A673 (cell line): Measurements from ENCODE around the gene GCN1. TPM values are rescaled to one million over a fixed set of nuclear protein-coding genes. Genes with fewer than 3 reads are reported as not detected.
"Not testable (repeated sequence)": the region's sequence is repeated elsewhere in the genome, so short reads cannot be mapped to it uniquely, and the experiment has no call there.

Source experiments
- BruUV-seq: library from RNA; stranded (reverse); fragments of 400-500 nt; replicated peaks from 2 replicates; lab custom pipeline; 2021; lab: Mats Ljungman, UMichigan
- CTCF ChIA-PET: fragments of 300-600 bp; sonication (Branson Sonifier 250); formaldehyde crosslinking; loops from one replicate; lab custom pipeline; 2022; ENCODE audit warnings: antibody characterized with exemption; lab: Charles Lee
- POLR2A ChIA-PET: fragments of 300-600 bp; sonication (Branson Sonifier 250); formaldehyde crosslinking; loops from one replicate; lab custom pipeline; 2022; ENCODE audit warnings: antibody characterized with exemption; ENCODE audit not compliant: low non-redundant PET; lab: Charles Lee
- DNase-seq: peaks from one replicate; pipeline ENCODE4 v3.0.0-alpha.2; 2015; ENCODE audit warnings: low spot score
- H3K27ac ChIP-seq: fragments of 200-600 bp; sonication (generic); 2 replicates; pipeline ENCODE4 v1.5.1; 2016; ENCODE audit warnings: mixed run types, low read depth, mild to moderate bottlenecking, mixed read lengths, antibody characterized with exemption, low read length; ENCODE audit not compliant: poor library complexity, severe bottlenecking
- H3K27me3 ChIP-seq: fragments of 200-600 bp; sonication (generic); replicated peaks from 2 replicates; pipeline ENCODE4 v1.6.1; 2017; ENCODE audit warnings: mixed run types, low read depth, mild to moderate bottlenecking, mixed read lengths, antibody characterized with exemption, low read length; ENCODE audit not compliant: insufficient read depth, poor library complexity
- H3K36me3 ChIP-seq: fragments of 200-600 bp; sonication (generic); 2 replicates; pipeline ENCODE4 v1.6.1; 2016; ENCODE audit warnings: mixed run types, mild to moderate bottlenecking, mixed read lengths, antibody characterized with exemption, low read length; ENCODE audit not compliant: insufficient read depth, poor library complexity, severe bottlenecking
- H3K4me1 ChIP-seq: fragments of 200-600 bp; sonication (generic); 2 replicates; pipeline ENCODE4 v1.6.1; 2017; ENCODE audit warnings: mixed run types, mild to moderate bottlenecking, mixed read lengths, antibody characterized with exemption, low read length; ENCODE audit not compliant: insufficient read depth, poor library complexity, severe bottlenecking
- H3K4me3 ChIP-seq: fragments of 200-600 bp; sonication (generic); 2 replicates; pipeline ENCODE4 v1.5.1; 2016; ENCODE audit warnings: low read depth, mixed run types, mild to moderate bottlenecking, mixed read lengths, low read length; ENCODE audit not compliant: poor library complexity, severe bottlenecking
- H3K9me3 ChIP-seq: fragments of 200-600 bp; sonication (generic); 2 replicates; pipeline ENCODE4 v1.6.1; 2016; ENCODE audit warnings: mixed run types, low read depth, mild to moderate bottlenecking, mixed read lengths, antibody characterized with exemption, low read length; ENCODE audit not compliant: poor library complexity, severe bottlenecking
- EZH2 ChIP-seq: fragments of 200-600 bp; sonication (generic); IDR thresholded peaks from 2 replicates; pipeline ENCODE4 v1.6.1; 2017; ENCODE audit warnings: borderline replicate concordance, low read depth, mild to moderate bottlenecking, mixed read lengths, antibody characterized with exemption, low read length; ENCODE audit not compliant: poor library complexity, severe bottlenecking
- intact Hi-C: fragments of 100-400 bp; cut with micrococcal nuclease; formaldehyde crosslinking; loops from one replicate; pipeline ENCODE4 v1.10.0; 2022; ENCODE audit not compliant: unreplicated experiment
- total RNA-seq: library from RNA; stranded (reverse); gene quantifications from 2 replicates; pipeline ENCODE4 v1.2.3, GENCODE V29; 2021
- TF ChIP-seq, protein P1 (sequence below): fragments of 300-800, 200-600 bp; sonication (generic); conservative IDR thresholded peaks from 2 replicates; pipeline ENCODE4 v1.5.1; 2017; ENCODE audit warnings: low read depth, mild to moderate bottlenecking, antibody characterized with exemption, low read length, moderate library complexity, mixed read lengths

GCN1 gene
- total RNA-seq, 1 experiment from 2014 or later = 129 TPM

- no peak for TF ChIP-seq EZH2
- TF ChIP-seq, protein P1, sequence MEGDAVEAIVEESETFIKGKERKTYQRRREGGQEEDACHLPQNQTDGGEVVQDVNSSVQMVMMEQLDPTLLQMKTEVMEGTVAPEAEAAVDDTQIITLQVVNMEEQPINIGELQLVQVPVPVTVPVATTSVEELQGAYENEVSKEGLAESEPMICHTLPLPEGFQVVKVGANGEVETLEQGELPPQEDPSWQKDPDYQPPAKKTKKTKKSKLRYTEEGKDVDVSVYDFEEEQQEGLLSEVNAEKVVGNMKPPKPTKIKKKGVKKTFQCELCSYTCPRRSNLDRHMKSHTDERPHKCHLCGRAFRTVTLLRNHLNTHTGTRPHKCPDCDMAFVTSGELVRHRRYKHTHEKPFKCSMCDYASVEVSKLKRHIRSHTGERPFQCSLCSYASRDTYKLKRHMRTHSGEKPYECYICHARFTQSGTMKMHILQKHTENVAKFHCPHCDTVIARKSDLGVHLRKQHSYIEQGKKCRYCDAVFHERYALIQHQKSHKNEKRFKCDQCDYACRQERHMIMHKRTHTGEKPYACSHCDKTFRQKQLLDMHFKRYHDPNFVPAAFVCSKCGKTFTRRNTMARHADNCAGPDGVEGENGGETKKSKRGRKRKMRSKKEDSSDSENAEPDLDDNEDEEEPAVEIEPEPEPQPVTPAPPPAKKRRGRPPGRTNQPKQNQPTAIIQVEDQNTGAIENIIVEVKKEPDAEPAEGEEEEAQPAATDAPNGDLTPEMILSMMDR = no peak
- H3K9me3 ChIP-seq = no peaks in the 10 kb centered on the region
- H3K4me3 ChIP-seq = no peak overlapping the region
- no peak overlapping the region for H3K27ac ChIP-seq
- H3K36me3 ChIP-seq = no peaks in the 10 kb centered on the region
- ChIA-PET CTCF (interaction anchor here (0.6 to 1.4 kb wide), 3 partner anchors 11 to 194 kb away, joined by 3 to 5 read pairs (median 5); partner anchors contain the start of gene PXN), POLR2A (interaction anchor here (0.5 to 0.9 kb wide), 2 partner anchors 52 to 163 kb away, joined by 4 read pairs; no protein-coding TSS in a partner anchor)
- BruUV-seq = no TSS peak
- intact Hi-C loops = no loop called here
- DNase-seq = no peak
- H3K27me3 ChIP-seq = no peaks in the 10 kb centered on the region
- peaks cover 48% of the 10 kb centered on the region for H3K4me1 ChIP-seq
These were observed 44.4 kb upstream of the GCN1 start for GRCh38 chr12:120238839-120239445.

DNA sequence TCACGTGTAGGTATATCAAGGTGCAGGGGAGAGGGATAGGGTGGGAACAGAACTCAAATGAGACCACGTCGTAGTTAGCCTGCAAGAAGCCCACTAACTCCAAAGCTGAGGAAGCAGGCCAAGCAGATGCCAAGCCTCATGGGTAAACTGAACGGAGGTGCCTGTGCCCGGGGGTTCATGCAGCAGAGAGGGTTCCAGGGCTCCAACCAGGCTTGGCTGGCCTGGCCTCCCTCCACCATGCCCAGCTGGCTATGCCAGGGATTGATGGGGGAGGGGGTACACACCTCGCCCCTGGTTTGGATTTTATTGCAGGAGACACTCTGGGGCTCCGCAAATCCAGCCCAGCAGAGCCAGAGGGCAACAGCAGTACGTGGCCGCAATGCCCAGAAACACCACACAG is 43.7 kb upstream of the GCN1 start:
- TF ChIP-seq, protein P1 = no peak
- TF ChIP-seq EZH2 = no peak
- no peaks in the 10 kb centered on the region for H3K36me3 ChIP-seq
- H3K27ac ChIP-seq = no peak overlapping the region
- H3K27me3 ChIP-seq = no peaks in the 10 kb centered on the region
- no peaks in the 10 kb centered on the region for H3K9me3 ChIP-seq
- no peak for DNase-seq
- intact Hi-C loops = no loop called here
- ChIA-PET POLR2A (no interaction called here), CTCF (interaction anchor here (1.1 kb wide), 1 partner anchor 27 kb away, joined by 5 read pairs; the partner anchor contains the start of gene PXN)
- BruUV-seq = no TSS peak
- H3K4me1 ChIP-seq = peaks cover 48% of the 10 kb centered on the region
- no peak overlapping the region for H3K4me3 ChIP-seq

DNA sequence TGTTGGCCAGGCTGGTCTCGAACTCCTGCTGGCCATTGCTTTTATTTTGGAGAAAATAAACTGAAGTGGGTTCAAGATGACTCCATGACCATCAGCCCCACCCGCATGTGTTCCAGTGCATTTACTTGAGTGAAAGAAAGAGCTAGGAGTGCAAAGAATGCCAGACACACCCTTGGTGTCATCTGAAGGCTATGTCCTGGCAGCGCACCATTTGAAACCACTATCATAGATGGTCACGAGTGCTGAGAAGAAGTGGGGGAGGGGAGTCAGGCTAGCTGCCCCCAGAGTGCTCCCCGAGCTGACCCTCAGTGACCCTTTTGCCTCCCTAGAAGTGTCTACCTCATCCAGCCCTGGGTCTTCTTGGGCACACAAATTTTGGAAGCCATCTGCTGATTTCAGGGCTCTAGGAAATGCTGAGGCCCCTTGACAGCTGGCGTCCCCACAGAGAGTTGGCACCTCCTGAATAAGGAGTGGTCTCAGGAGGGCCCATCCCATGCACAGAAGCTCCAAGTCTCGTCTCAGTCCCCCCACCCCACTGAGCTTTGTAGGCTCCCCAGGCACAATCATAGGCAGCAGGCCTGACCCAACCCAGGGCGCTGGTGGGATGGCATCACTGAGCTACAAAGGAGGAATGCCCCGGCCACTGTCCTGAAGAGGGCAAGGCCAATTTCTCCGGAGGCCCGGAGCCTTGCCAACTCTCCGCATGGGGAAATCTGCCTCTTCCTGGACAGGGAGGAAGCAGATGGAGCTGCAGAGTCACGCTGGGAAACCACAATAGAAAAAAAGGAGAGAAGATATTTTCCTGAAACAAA is 43.1 kb upstream of the GCN1 start:
- intact Hi-C loops = no loop called here
- H3K27me3 ChIP-seq = no peaks in the 10 kb centered on the region
- BruUV-seq = no TSS peak
- no peak overlapping the region for H3K4me3 ChIP-seq
- no peak for TF ChIP-seq EZH2
- TF ChIP-seq, protein P1 = no peak
- POLR2A ChIA-PET = interaction anchor here (0.8 kb wide), 1 partner anchor 36 kb away, joined by 6 read pairs; the partner anchor contains the start of gene RPLP0
- no peaks in the 10 kb centered on the region for H3K9me3 ChIP-seq
- no peak overlapping the region for H3K27ac ChIP-seq
- no peak for DNase-seq
- H3K36me3 ChIP-seq = no peaks in the 10 kb centered on the region
- peaks cover 48% of the 10 kb centered on the region for H3K4me1 ChIP-seq
- CTCF ChIA-PET = no interaction called here

GRCh38 chr12:120236809-120237208 is 42.3 kb upstream of the GCN1 start:
- intact Hi-C loops, H3K36me3 ChIP-seq, H3K4me3 ChIP-seq, BruUV-seq, H3K27ac ChIP-seq, H3K27me3 ChIP-seq, H3K9me3 ChIP-seq, DNase-seq: not testable (repeated sequence)
- ChIA-PET CTCF (interaction anchor here (2.5 kb wide), 1 partner anchor 20 kb away, joined by 14 read pairs; no protein-coding TSS in a partner anchor), POLR2A (interaction anchor here (0.8 kb wide), 1 partner anchor 36 kb away, joined by 6 read pairs; the partner anchor contains the start of gene RPLP0)
- peaks cover 56% of the 10 kb centered on the region for H3K4me1 ChIP-seq
